Upper lobe of right lung (tissue), 1 donor: Measurements from ENCODE around the gene PRSS57. TPM values are rescaled to one million over a fixed set of nuclear protein-coding genes. Genes with fewer than 3 reads are reported as not detected.
A peak's percentile ranks its signal among the peaks of the same experiment; 100 is the strongest.

Source experiments
- ATAC-seq: fragments of 200-7000 bp; cut with Tn5 transposase; one replicate; pipeline ENCODE4 v1.9.1; 2020; ENCODE audit warnings: mild to moderate bottlenecking, moderate library complexity
- DNase-seq: peaks from one replicate; pipeline ENCODE4 v3.0.0-alpha.2; 2020
- H3K27ac ChIP-seq: fragments of 200-600 bp; one replicate; pipeline ENCODE4 v1.8.0; 2022
- H3K27me3 ChIP-seq: fragments of 200-600 bp; one replicate; pipeline ENCODE4 v1.8.0; 2022; ENCODE audit warnings: mild to moderate bottlenecking
- H3K36me3 ChIP-seq: fragments of 200-600 bp; one replicate; pipeline ENCODE4 v1.8.0; 2022
- H3K4me1 ChIP-seq: fragments of 200-600 bp; one replicate; pipeline ENCODE4 v1.8.0; 2022
- H3K4me3 ChIP-seq: fragments of 200-600 bp; one replicate; pipeline ENCODE4 v1.8.0; 2022; ENCODE audit warnings: mild to moderate bottlenecking
- H3K9me3 ChIP-seq: fragments of 200-600 bp; one replicate; pipeline ENCODE4 v1.8.0; 2022
- CTCF ChIP-seq: fragments of 200-600 bp; IDR thresholded peaks from one replicate; pipeline ENCODE4 v1.8.0; 2022; ENCODE audit warnings: antibody characterized with exemption
- intact Hi-C: fragments of 100-400 bp; cut with DNase I; formaldehyde crosslinking; loops from one replicate; pipeline ENCODE4 v1.11.0; 2022
- total RNA-seq: library from RNA; stranded (reverse); fragmentation: NEBNext Ultra II Directional; extraction: Animal tissue kit (Norgen Biotek cat#: 25700); gene quantifications from one replicate; pipeline ENCODE4 v1.2.1, GENCODE V29; 2021
- donor health status: DM: no; HTN: yes; CAD: no; lungs with severe emphysema.

PRSS57 gene
- total RNA-seq, 1 donor from 2014 or later, result not detected

GRCh38 chr19:663682-664117 is 31.6 kb downstream of the PRSS57 start:
- Histone ChIP-seq H3K36me3 (no peaks in the 10 kb centered on the region), H3K27me3 (no peaks in the 10 kb centered on the region), H3K27ac (peak overlapping the region; percentile 89), H3K4me3 (peak overlapping the region; percentile 92), H3K4me1 (peaks cover 52% of the 10 kb centered on the region), H3K9me3 (no peaks in the 10 kb centered on the region)
- DNase-seq (no peak), ATAC-seq (no peak)
- TF ChIP-seq CTCF, result no peak
- intact Hi-C loops, result loop anchor here (2.0 kb wide), 1 partner anchor 71 kb away; no protein-coding TSS in a partner anchor

DNA sequence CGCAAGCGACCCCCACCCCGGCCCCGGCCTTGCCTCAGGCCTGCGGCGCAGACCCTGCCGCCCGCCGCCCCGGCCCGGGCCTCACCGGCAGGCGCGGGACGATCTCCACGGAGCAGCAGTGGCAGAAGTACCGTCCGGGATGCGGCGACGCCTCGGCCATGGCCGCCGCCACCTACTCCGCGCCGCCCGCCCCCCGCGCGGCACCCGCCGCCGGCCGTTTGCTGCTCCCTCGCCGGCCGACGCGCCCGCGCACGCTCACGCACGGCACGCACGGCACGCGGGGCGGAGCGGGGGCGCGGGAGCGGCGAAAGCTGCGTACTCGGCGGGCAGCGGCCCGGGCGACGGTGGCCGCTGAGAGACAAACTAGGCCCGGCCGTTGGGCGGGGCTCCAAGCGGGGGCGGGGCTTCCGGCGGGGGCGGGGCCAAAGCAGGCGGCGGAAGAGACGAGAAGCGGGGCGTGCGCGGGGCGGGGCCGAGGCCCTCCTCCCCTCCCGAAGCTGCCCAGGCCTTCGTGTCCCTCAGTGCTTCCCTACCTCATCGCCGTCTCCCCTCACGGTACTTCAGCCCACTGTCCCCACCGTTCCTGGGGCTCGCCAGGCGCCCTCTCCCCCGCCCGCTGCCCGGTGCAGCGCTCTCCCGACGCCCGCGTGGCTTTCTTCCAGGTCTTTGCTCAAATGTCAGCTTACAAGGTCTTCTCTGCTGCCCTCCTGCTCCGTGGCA is 32.1 kb downstream of the PRSS57 start, which contains the start of gene RNF126:
Gene RNF126, minus strand, starts transcription at position 253 of the 720 bp plus-strand sequence. Its CDS starts 93 bp downstream, at position 160.
- peaks cover 57% of the 10 kb centered on the region for H3K4me1 ChIP-seq
- TF ChIP-seq CTCF, result no peak
- H3K9me3 ChIP-seq, result no peaks in the 10 kb centered on the region
- intact Hi-C loops, result no loop called here
- DNase-seq (peak; percentile 96), ATAC-seq (peak; percentile 90)
- peak within 1 kb of the TSS; percentile 92 for H3K4me3 ChIP-seq
- H3K27me3 ChIP-seq, result no peaks in the 10 kb centered on the region
- no peaks in the 10 kb centered on the region for H3K36me3 ChIP-seq
- H3K27ac ChIP-seq, result peak within 1 kb of the TSS; percentile 89

DNA sequence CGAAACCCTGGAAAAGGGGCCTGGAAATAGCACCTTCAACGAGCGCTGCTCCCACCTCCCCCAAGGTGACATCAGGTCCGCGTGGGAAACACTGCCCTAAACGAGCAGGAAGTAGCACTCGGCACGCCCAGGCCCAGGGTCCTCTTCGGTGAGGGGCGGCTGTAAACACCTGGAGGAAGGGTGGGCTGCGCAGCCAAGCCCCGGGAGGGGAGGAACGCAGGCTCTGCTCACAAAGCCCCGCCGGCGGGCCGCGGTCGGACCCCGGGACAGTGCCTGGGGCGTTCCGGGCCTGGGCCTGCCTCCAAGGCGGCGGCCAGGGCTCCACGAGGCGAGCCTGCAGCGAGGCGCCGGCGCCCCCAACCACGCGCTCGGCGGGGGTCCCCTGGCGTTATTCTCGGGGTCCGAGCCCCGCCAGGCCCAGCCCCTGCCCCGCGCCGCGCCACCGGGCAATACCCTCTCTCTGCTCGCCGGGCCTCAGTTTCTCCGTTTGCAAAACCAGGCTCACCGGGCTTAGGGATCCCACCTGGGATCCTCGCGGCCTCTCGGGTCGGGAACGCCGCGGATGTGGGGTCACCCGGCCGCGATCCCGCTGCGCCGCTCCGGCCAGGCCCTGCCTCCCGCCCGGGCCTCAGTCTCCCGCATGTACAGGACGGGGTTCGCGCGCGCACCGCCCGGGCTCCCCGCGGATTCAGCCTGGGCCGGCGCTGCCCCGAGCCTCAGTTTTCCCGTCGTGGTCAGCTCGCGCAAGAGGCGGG is 32.9 kb downstream of the PRSS57 start:
- Histone ChIP-seq H3K27me3 (no peaks in the 10 kb centered on the region), H3K4me1 (peaks cover 60% of the 10 kb centered on the region), H3K9me3 (no peaks in the 10 kb centered on the region), H3K36me3 (no peaks in the 10 kb centered on the region), H3K4me3 (peak overlapping the region; percentile 92), H3K27ac (peak overlapping the region; percentile 87)
- intact Hi-C loops, result no loop called here
- no peak for TF ChIP-seq CTCF
- peak; percentile 84 for DNase-seq
- peak; percentile 7 for ATAC-seq

- ATAC-seq, result peak; percentile 21
- intact Hi-C loops, result no loop called here
- peak overlapping the region; percentile 92 for H3K4me3 ChIP-seq
- H3K27me3 ChIP-seq, result no peaks in the 10 kb centered on the region
- TF ChIP-seq CTCF, result no peak
- DNase-seq, result no peak
- H3K27ac ChIP-seq, result peak overlapping the region; percentile 87
- H3K9me3 ChIP-seq, result no peaks in the 10 kb centered on the region
- H3K36me3 ChIP-seq, result no peaks in the 10 kb centered on the region
- H3K4me1 ChIP-seq, result peaks cover 60% of the 10 kb centered on the region
Measured at GRCh38 chr19:661427-662196, 33.6 kb downstream of the PRSS57 start.

DNA sequence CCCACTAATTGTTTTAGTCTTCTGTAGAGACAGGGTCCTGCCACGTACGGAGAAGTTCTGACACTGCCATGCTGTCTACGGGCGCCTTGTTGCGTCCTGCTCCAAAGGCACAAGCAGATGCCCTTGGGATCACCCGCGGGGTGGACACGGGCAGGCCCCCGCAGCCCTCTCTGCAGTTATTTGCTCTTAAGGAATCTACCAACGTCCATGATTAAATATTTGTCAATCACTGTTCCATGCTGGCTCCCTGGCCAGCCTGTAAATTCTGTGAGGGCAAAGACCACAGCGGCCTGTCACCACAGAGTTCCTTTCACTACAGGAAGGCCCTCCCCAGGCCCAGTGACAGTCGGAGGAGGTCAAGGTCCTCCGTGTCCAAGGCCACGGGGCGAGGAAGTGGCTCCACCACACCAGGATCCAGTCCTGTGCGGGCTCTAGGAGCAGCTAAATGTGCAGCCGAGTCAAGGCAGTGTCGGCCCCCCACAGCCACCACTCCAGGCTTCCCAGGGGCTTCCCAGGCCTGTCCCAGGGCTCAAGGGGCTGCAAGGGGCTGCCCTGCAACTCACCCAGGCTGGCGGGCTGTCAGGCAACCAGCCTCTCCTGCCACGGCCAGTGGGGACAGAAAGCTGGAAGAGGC is 34.3 kb downstream of the PRSS57 start:
- DNase-seq, result no peak
- H3K4me1 ChIP-seq, result peaks cover 60% of the 10 kb centered on the region
- intact Hi-C loops, result no loop called here
- no peak for ATAC-seq
- no peaks in the 10 kb centered on the region for H3K9me3 ChIP-seq
- H3K36me3 ChIP-seq, result no peaks in the 10 kb centered on the region
- H3K27me3 ChIP-seq, result no peaks in the 10 kb centered on the region
- peak overlapping the region; percentile 87 for H3K27ac ChIP-seq
- peak overlapping the region; percentile 92 for H3K4me3 ChIP-seq
- TF ChIP-seq CTCF, result no peak
